Measurements from ENCODE around the gene CSGALNACT2. TPM values are rescaled to one million over a fixed set of nuclear protein-coding genes. Genes with fewer than 3 reads are reported as not detected.

The CSGALNACT2 gene
- total and polyA plus RNA-seq, 3 donors from 2014 or later = 13.9 to 17.9 (median 16.7) TPM

DNA sequence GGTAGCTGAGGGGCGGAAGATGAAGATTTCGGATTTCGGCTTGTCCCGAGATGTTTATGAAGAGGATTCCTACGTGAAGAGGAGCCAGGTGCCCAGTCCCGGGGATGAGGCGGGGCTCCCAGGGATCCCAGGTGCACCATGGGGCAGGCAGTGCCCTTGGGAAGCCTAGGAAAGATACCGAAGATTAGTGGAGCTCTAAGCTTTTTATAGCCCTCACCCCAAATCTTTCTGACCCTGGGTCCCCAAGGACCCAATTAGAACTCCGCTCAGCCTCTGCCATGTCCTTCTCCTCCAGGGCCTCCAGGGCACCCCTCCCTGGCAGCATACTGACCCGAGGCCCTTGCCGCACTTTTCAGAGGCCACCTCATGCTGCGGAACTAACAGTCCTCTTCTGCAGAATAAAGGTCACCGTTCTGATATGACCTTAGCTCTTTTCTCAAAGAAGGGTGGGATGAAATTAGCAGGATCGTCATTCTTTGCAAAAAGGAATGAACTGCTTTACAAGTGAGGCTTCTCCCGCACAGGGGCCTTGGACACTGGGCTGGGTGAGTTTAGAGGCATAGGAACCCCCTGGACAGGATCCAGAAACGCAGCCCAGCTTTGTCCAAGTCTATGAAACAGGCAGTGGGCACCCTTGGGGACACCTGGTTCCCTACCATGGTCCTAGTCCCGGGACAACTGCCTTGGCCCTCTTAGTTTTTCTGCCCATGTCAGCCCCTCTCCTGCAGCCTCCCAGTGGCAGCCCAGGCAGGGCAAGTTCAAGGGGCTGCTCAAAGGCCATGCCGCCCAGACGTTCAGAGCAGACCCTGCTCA, 17.9 kb upstream of the CSGALNACT2 start:
- Histone ChIP-seq H3K27ac (no peak overlapping the region), H3K4me1 (no peaks in the 10 kb centered on the region), H3K9me3 (no peaks in the 10 kb centered on the region), H3K36me3 (ENCODE audit: low read depth, missing control alignments) (no peaks in the 10 kb centered on the region), H3K4me3 (no peak overlapping the region), H3K27me3 (no peaks in the 10 kb centered on the region)
- intact Hi-C loops (cut with DNase I; ENCODE audit: low total_unique reads) = no loop called here
- no peak for TF ChIP-seq POLR2A (IDR thresholded peaks at IDR 0.05)
- no peak for TF ChIP-seq CTCF (IDR thresholded peaks at IDR 0.05)
- WGBS, 2 donors = 82 to 83% methylated on average over 19 of the region's 19 CpGs
- no peak for DNase-seq

- DNase-seq = peak; percentile 17
Measured at GRCh38 chr10:43120929-43121314, 17.3 kb upstream of the CSGALNACT2 start.

DNA sequence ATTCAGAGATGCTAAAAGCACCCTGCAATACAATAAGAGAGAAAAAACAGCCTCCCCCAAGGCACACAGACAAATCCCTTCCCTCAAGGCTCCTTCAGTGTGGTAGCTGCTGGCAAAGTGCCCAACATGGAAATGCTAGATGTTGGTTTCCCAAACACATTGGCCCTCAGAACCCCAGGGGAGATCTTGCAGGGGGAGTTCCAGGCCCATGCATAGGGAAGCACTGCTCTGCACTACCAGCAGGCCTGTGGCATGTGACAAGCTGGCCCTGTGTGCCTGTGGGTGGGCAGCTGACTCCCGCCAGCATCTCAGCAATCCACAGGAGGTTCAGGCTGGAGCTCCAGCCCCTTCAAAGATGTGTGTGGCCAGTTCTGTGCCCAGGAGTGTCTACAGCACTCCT, 16.8 kb upstream of the CSGALNACT2 start:
- TF ChIP-seq CTCF (IDR thresholded peaks at IDR 0.05) = no peak
- TF ChIP-seq POLR2A (IDR thresholded peaks at IDR 0.05) = no peak
- no peaks in the 10 kb centered on the region for H3K36me3 ChIP-seq (ENCODE audit: low read depth, missing control alignments)
- H3K27ac ChIP-seq = no peak overlapping the region
- no peaks in the 10 kb centered on the region for H3K27me3 ChIP-seq
- no peaks in the 10 kb centered on the region for H3K4me1 ChIP-seq
- 78 to 87% methylated on average over 1 of the region's 1 CpG for WGBS, 2 donors
- intact Hi-C loops (cut with DNase I; ENCODE audit: low total_unique reads) = no loop called here
- no peaks in the 10 kb centered on the region for H3K9me3 ChIP-seq
- no peak overlapping the region for H3K4me3 ChIP-seq
- no peak for DNase-seq

More at GRCh38 chr10:43120929-43121314, 17.3 kb upstream of the CSGALNACT2 start:
- Histone ChIP-seq H3K4me1 (no peaks in the 10 kb centered on the region), H3K27ac (no peak overlapping the region), H3K4me3 (no peak overlapping the region), H3K9me3 (no peaks in the 10 kb centered on the region), H3K36me3 (ENCODE audit: low read depth, missing control alignments) (no peaks in the 10 kb centered on the region), H3K27me3 (no peaks in the 10 kb centered on the region)
- no peak for TF ChIP-seq CTCF (IDR thresholded peaks at IDR 0.05)
- TF ChIP-seq POLR2A (IDR thresholded peaks at IDR 0.05) = no peak
- intact Hi-C loops (cut with DNase I; ENCODE audit: low total_unique reads) = no loop called here
- 73 to 93% methylated on average over 3 of the region's 3 CpGs for WGBS, 2 donors

DNA sequence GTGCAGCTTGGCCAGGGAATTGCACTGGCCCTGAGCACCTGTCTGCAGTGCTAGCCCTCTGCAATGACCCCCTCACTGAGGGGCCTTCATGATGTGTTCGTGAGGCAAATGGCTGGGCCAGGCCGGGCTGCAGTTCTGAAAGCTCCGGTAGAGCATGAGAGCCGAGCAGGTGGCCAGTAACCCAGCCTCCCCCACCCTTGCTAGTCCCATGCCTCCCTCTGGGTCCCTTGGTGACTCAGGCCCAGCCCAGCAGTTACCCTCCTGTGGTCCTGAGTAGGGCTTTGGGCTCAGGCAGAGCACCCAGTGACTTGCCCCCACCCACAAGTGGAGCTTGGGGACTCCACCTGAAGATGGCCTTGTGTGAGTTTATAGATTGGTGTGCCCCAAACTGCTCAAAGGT, 16.1 kb upstream of the CSGALNACT2 start:
- no peaks in the 10 kb centered on the region for H3K4me1 ChIP-seq
- H3K36me3 ChIP-seq (ENCODE audit: low read depth, missing control alignments) = no peaks in the 10 kb centered on the region
- 82 to 93% methylated on average over 3 to 4 of the region's 4 CpGs for WGBS, 2 donors
- no peak overlapping the region for H3K27ac ChIP-seq
- intact Hi-C loops (cut with DNase I; ENCODE audit: low total_unique reads) = no loop called here
- no peak for DNase-seq
- H3K4me3 ChIP-seq = no peak overlapping the region
- no peak for TF ChIP-seq POLR2A (IDR thresholded peaks at IDR 0.05)
- no peak for TF ChIP-seq CTCF (IDR thresholded peaks at IDR 0.05)
- no peaks in the 10 kb centered on the region for H3K27me3 ChIP-seq
- no peaks in the 10 kb centered on the region for H3K9me3 ChIP-seq

DNA sequence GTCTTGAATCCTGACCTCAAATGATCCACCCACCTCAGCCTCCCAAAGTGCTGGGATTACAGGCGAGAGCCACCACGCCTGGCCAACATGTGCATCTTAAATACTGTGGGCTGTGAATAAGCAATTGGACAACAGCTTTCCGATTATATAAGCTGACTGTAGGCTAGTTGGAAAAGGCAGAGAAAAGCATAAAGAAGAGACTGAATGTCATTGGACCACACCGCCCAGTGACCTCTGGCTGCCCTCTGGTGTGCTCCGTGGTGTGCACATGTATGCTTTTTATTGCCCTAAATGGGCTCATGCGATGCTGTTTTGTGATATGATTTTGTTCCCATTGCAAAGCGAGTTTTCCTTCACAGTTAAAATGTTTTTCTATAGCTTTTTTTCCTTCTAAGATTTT, 15.4 kb upstream of the CSGALNACT2 start:
- Histone ChIP-seq H3K4me1 (no peaks in the 10 kb centered on the region), H3K27me3 (no peaks in the 10 kb centered on the region), H3K36me3 (ENCODE audit: low read depth, missing control alignments) (no peaks in the 10 kb centered on the region), H3K27ac (no peak overlapping the region), H3K4me3 (no peak overlapping the region), H3K9me3 (no peaks in the 10 kb centered on the region)
- no peak for DNase-seq
- 91 to 96% methylated on average over 7 of the region's 7 CpGs for WGBS, 2 donors
- no peak for TF ChIP-seq POLR2A (IDR thresholded peaks at IDR 0.05)
- no peak for TF ChIP-seq CTCF (IDR thresholded peaks at IDR 0.05)
- intact Hi-C loops (cut with DNase I; ENCODE audit: low total_unique reads) = no loop called here

All from testis (tissue), 3 donors.